ENCODE data around the gene HS3ST5.

DNA sequence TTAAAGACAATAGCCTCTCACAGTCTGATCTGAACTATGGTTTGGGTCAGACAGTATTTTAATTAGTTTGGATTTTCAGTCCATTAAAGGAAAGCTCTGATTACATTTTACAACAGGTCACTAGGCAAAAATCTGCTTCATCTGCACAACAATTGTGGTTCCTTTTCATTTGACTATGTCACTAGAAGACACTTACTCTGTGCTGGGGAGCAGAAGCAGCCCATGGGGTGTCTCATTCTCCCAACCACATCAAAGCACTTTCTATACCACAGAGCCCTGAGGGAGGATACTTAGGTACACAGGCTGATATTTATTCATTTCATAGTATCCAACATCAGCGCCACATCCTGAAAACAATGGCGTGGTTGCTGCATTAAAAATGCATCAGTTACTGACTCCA is 335.3 kb downstream of the HS3ST5 start:
- no peak for TF ChIP-seq POLR2A (IDR thresholded peaks at IDR 0.05)
- TF ChIP-seq, protein P1, sequence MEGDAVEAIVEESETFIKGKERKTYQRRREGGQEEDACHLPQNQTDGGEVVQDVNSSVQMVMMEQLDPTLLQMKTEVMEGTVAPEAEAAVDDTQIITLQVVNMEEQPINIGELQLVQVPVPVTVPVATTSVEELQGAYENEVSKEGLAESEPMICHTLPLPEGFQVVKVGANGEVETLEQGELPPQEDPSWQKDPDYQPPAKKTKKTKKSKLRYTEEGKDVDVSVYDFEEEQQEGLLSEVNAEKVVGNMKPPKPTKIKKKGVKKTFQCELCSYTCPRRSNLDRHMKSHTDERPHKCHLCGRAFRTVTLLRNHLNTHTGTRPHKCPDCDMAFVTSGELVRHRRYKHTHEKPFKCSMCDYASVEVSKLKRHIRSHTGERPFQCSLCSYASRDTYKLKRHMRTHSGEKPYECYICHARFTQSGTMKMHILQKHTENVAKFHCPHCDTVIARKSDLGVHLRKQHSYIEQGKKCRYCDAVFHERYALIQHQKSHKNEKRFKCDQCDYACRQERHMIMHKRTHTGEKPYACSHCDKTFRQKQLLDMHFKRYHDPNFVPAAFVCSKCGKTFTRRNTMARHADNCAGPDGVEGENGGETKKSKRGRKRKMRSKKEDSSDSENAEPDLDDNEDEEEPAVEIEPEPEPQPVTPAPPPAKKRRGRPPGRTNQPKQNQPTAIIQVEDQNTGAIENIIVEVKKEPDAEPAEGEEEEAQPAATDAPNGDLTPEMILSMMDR (IDR thresholded peaks at IDR 0.05): no peak
